ENCODE measurements around the gene TMEM106A. TPM values are rescaled to one million over a fixed set of nuclear protein-coding genes. Genes with fewer than 3 reads are reported as not detected.

Gene TMEM106A
- total and polyA plus RNA-seq, 2 of the 13 experiments (the other 11 are each of a cell fraction or from before 2014, with no cell fraction given) = 16.9 to 35.9 TPM

GRCh38 chr17:43170766-43171585 lies 40.7 kb upstream of the TMEM106A start, which contains the start of gene NBR1 (continued):
- peak; percentile 31; the same call in 1 of the 2 replicates for TF ChIP-seq ZFP36L2 (CRISPR knock-in tag; IDR thresholded peaks at IDR 0.05)
- peak; percentile 72; the same call in 1 of the 2 replicates for TF ChIP-seq SALL1 (CRISPR knock-in tag; IDR thresholded peaks at IDR 0.05)
- TF ChIP-seq FOXJ3 (CRISPR knock-in tag; IDR thresholded peaks at IDR 0.05; ENCODE audit: borderline replicate concordance) = 0 out of 2 replicates have a peak, but pooled peaks have one; percentile 53
- 0 out of 2 replicates have a peak, but pooled peaks have one; percentile 59 for TF ChIP-seq ZGPAT (CRISPR knock-in tag; IDR thresholded peaks at IDR 0.05)
- TF ChIP-seq CHCHD3 (CRISPR knock-in tag; IDR thresholded peaks at IDR 0.05) = 0 out of 2 replicates have a peak, but pooled peaks have one; percentile 68
- TF ChIP-seq ZC3H13 (CRISPR knock-in tag; IDR thresholded peaks at IDR 0.05) = peak; percentile 80; the same call in 1 of the 2 replicates
- TF ChIP-seq ZNF615 (CRISPR knock-in tag; IDR thresholded peaks at IDR 0.05; ENCODE audit: borderline replicate concordance) = peak; percentile 64; the same call in 1 of the 2 replicates
- TF ChIP-seq, protein P1, sequence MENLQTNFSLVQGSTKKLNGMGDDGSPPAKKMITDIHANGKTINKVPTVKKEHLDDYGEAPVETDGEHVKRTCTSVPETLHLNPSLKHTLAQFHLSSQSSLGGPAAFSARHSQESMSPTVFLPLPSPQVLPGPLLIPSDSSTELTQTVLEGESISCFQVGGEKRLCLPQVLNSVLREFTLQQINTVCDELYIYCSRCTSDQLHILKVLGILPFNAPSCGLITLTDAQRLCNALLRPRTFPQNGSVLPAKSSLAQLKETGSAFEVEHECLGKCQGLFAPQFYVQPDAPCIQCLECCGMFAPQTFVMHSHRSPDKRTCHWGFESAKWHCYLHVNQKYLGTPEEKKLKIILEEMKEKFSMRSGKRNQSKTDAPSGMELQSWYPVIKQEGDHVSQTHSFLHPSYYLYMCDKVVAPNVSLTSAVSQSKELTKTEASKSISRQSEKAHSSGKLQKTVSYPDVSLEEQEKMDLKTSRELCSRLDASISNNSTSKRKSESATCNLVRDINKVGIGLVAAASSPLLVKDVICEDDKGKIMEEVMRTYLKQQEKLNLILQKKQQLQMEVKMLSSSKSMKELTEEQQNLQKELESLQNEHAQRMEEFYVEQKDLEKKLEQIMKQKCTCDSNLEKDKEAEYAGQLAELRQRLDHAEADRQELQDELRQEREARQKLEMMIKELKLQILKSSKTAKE (CRISPR knock-in tag; IDR thresholded peaks at IDR 0.05; ENCODE audit: borderline replicate concordance) = no peak
- TF ChIP-seq NFATC3 (CRISPR knock-in tag; IDR thresholded peaks at IDR 0.05) = 0 out of 2 replicates have a peak, but pooled peaks have one; percentile 41
- peak; percentile 15 for TF ChIP-seq HNRNPK (IDR thresholded peaks at IDR 0.05; ENCODE audit: low read depth, low read length, poor library complexity, severe bottlenecking)
- peak; percentile 89 for TF ChIP-seq ZBTB7B (CRISPR knock-in tag; IDR thresholded peaks at IDR 0.05)
- no peak for TF ChIP-seq NONO (IDR thresholded peaks at IDR 0.05)
- peak; percentile 60; the same call in 1 of the 2 replicates for TF ChIP-seq NONO (CRISPR knock-in tag; conservative IDR thresholded peaks at IDR 0.05)
- TF ChIP-seq RARA (CRISPR knock-in tag; IDR thresholded peaks at IDR 0.05) = peak; percentile 41
- TF ChIP-seq RBM39 (IDR thresholded peaks at IDR 0.05; ENCODE audit: low read depth, low read length, poor library complexity, severe bottlenecking) = peak; percentile 91
- TF ChIP-seq GABPA (IDR thresholded peaks at IDR 0.05; ENCODE audit: low read depth, low read length) = peak; percentile 49
- TF ChIP-seq GABPA (CRISPR knock-in tag; IDR thresholded peaks at IDR 0.05; ENCODE audit: low read depth) = peak; percentile 81
- peak; percentile 37 for TF ChIP-seq CCAR2 (optimal IDR thresholded peaks at IDR 0.05; ENCODE audit: low read depth, low read length)
- TF ChIP-seq ZSCAN31 (CRISPR knock-in tag; IDR thresholded peaks at IDR 0.05; ENCODE audit: low read depth) = peak; percentile 58; the same call in 1 of the 2 replicates
- TF ChIP-seq NFYC (CRISPR knock-in tag; IDR thresholded peaks at IDR 0.05) = peak; percentile 98
- TF ChIP-seq, protein P2, sequence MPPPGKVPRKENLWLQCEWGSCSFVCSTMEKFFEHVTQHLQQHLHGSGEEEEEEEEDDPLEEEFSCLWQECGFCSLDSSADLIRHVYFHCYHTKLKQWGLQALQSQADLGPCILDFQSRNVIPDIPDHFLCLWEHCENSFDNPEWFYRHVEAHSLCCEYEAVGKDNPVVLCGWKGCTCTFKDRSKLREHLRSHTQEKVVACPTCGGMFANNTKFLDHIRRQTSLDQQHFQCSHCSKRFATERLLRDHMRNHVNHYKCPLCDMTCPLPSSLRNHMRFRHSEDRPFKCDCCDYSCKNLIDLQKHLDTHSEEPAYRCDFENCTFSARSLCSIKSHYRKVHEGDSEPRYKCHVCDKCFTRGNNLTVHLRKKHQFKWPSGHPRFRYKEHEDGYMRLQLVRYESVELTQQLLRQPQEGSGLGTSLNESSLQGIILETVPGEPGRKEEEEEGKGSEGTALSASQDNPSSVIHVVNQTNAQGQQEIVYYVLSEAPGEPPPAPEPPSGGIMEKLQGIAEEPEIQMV (CRISPR knock-in tag; IDR thresholded peaks at IDR 0.05; ENCODE audit: low read depth) = peak; percentile 75; the same call in 1 of the 2 replicates
- TF ChIP-seq HNRNPH1 (optimal IDR thresholded peaks at IDR 0.05; ENCODE audit: low read depth, low read length) = peak; percentile 31
- peak; percentile 96 for TF ChIP-seq SP2 (CRISPR knock-in tag; IDR thresholded peaks at IDR 0.05)
- no peak for TF ChIP-seq ZNF234 (CRISPR knock-in tag; conservative IDR thresholded peaks at IDR 0.05)
- 0 out of 2 replicates have a peak, but pooled peaks have one; percentile 15 for TF ChIP-seq RFXAP (CRISPR knock-in tag; IDR thresholded peaks at IDR 0.05; ENCODE audit: borderline replicate concordance)

Data from HepG2 (cell line).